HS-27A (cell line): ENCODE measurements around the gene MRC2.

Experiments used
- DNase-seq: peaks from one replicate; pipeline ENCODE4 v3.0.0-alpha.2; 2012; ENCODE audit warnings: low read depth, missing footprints

MRC2 gene

DNA sequence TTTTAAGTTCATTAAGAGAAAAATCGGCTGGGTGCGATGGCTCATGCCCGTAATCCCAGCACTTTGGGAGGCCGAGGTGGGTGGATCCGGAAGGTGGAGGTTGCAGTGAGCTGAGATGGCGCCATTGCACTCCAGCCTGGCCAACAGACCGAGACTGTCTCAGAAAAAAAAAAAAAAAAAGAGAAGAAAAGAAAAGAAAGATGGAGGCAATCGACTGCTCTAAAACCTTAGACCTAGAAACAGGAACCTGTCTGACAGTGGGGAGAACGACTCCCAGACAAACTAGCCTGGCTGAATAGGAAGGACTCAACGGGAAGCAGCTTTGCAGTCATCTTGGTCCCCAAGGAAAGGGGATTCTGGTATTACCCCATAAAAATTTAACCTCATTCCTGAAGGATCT lies 13.7 kb downstream of the MRC2 start:
- no peak for DNase-seq

DNA sequence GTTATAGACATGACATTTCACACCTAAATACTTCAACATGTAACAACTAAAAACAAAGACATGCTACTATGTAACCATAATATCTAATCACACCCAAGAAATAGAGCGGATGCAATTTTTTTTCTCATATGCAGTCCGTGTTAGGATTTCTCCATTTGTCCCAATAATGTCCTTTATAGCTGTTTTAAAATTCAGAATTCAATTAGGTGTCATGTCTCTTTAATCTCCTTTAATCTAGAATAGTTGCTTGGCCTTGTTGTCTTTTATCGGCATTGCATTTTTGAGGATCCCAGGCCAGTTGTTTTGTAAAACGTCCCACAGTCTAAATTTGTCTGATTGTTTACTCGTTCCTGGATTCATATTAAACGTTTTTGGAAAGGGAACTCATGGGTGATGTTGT lies 14.5 kb downstream of the MRC2 start:
- no peak for DNase-seq

DNA sequence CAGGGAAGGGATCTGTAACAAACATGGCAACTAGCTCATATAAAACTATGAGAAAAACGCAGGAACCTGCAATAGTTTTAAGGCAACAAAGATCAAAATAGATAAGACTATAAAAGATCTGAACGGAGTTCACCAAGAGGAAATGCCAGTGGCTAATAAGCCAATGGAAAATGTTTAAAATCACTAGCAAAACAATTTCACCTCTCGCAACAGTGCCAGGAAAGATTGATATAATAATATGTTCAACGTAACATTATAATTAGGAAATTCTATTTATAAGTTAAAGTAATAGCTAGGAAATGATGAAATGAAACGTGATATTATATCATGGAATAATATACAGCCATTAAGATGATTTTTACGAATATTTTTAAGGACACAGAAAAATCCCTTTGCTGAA lies 16.0 kb downstream of the MRC2 start:
- DNase-seq, result no peak

DNA sequence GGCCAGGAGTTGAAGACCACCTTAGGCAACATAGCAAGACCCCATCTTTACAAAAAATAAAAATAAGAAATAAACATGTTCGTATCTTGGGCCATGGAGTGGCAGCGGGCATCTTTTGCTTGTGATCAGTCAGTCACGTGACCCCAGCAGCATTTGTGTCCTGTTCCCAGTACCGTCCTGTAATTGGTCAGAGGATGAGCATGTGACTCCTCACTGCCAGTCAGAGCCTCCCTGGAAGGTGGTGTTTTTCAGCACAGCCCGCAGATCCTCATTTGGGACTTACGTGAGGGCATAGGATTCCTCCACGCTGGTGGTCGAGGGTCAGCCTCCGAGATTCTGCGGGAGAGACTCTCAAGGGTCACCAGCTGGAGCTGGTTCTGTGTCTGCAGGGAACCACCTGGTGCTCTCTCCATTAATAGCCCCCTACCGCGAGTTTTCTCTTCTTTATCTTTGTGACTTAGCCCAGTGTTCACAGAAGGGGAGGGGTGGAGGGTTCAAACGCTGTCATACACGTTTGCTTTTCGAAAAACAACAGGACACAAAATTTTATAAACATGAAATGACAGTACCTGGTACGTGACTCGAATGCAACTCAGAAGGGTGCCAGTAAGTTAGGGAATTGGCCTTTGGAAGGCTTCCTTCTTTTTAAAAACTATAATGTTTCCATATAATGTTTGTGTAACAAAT lies 17.2 kb downstream of the MRC2 start:
- no peak for DNase-seq

DNA sequence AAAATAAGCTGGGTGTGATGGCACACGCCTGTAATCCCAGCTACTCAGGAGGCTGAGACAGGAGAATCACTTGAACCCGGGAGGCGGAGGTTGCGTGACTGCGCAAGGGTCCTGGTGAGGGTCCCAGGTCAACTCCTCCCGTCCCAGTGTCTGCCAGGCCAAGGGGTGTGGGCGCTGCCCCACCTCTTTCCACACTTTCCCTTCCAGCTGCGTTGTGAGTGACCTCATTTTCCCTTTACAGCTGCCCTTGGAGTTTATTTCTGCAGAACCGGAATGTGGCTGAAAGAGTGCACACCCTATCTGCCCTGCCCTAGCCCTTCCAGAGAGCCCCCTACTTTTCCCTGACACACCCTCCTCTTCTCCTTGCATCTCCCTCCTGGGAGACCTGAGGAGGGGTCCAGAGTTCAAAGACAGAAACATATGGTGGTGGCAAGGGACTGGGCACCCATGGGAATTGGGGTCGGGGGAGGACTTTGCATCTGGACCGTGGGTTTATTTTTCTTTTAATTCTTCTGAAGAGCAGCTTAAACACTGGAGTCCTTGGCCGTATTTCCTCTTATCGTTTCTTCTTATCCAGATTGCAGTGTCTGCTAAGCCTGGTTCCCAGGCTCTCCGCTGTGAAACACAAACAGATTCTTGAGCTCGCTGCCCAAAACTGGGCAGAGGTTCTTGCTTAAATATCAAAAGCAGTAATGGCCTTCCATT lies 20.9 kb downstream of the MRC2 start:
- no peak for DNase-seq

DNA sequence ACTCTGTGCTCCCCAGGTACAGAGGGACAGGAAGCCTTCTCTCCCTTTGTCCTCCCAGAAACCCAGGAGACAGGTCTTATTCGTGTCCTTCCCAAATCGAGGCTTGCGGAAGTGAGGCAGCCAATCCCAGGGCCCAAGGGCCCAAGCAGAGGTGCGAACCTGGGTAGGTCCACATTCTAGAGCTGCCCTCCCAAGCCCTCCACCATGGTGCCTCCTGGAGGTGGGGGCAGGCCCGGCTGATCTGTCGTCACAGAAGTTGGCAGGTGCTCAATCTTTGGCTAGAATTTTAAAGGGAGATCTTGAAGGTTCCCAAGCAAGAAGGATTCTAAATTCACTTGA lies 21.5 kb downstream of the MRC2 start:
- no peak for DNase-seq

DNA sequence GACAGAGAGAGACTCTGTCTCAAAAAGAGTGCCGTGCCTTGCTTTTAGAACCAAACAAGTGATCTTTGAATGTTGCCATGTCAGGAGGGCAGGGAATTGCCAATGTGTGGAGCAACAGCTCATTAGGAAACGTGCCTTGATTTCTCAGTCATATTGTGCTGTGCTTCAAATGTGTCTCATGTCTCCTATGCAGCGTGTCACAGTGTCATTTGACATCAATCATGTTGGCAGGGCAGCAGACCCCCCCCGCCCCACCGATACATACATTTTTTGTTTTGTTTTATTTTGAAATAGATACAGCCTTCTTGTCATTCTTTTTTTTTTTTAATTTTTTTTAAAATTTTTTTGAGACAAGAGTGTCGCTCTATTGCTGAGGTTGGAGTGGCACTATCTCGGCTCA lies 22.1 kb downstream of the MRC2 start:
- DNase-seq, result no peak

DNA sequence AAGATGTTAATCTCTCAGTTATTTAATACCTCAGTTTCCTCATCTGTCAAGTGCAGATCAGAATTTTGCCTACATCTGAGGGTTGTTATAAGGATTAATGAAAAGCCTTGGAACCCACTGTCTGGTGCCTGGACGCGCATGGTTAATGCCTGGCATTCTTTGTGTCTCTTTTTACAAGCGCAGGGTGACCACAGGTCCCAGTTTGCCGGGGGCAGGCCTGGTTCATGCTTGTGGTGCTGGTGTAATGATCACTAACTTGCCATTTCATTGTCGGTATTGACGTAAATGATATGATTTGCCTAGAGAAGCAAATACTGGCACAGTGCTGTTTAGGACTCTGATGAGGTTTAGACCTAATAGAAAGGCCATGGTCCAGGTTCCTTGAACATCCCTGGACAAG lies 23.1 kb downstream of the MRC2 start:
- DNase-seq, result no peak

DNA sequence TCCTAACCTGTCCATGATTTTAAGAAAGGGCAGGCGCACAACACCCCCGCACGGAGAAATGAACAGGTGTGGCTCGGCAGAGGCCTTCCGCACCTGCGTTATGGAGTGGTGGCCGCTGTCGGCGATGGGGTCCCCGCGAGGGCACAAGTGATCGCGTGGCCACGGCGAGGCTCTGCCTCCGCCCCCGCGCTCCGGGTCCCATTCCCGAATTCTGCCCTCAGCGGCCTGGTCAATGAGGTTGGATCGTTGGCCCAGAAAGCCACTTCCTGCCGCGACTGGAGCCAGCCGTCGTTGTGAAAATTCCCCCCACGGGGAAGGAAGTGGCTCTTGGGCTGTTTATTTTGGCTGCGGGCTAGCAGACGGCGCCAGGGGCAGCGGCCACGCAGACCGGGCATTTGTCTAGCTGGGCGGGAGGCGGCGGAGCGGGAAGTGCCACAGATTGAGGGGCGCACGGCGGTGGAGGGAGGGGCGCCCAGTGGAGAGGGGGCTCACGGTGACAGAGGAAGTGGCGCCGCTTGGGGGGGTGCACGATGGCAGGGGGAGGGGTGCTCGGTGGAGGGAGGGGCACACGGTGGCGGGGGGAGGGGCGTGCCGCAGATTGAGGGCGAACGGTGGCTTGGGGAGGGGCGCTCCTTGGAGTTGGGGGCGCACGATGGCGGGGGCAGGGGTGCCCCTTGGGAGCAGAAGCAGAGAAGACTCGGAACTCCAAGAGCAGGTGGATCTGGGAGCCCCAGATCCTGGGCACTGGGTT lies 25.0 kb downstream of the MRC2 start:
- no peak for DNase-seq

DNA sequence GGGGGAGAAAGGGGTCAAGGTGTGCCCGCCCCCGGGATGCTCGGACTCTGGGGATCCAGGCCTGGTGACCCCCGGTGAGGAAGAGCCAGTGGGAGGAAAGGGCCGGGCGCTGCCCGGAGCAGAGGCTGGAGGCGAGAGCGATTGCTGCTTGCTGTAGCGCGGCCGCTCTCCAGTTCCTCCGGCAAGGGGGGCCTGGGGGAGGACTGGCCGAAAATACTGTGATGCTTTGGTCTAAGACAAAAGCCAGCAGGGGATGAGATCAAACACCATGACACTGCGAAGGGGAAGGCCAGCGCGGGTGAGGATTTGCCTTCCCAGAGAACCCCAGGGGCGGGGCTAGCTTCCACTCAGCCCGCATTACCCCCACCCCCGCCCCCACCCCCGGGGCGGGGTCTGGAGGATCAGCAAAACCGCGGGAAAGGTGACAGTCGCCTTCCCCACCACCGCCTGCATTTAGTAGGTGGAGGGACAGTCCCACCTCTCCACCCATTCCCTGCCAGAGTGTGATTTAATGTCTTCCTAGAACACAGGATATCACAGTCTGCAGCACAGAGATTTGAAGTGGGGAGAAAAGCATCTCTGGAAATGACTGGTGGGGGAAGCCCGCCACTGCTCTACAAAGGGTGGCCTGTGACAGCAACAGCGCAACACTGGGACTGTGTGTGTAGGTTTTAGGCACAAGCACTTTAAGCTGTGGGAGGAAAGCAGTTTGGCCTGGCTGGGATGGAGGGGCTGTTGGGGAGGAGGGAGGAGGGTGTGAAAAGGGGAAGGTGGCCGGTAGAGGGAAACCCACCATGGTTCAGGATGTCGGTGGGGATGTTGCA lies 25.7 kb downstream of the MRC2 start:
- no peak for DNase-seq

DNA sequence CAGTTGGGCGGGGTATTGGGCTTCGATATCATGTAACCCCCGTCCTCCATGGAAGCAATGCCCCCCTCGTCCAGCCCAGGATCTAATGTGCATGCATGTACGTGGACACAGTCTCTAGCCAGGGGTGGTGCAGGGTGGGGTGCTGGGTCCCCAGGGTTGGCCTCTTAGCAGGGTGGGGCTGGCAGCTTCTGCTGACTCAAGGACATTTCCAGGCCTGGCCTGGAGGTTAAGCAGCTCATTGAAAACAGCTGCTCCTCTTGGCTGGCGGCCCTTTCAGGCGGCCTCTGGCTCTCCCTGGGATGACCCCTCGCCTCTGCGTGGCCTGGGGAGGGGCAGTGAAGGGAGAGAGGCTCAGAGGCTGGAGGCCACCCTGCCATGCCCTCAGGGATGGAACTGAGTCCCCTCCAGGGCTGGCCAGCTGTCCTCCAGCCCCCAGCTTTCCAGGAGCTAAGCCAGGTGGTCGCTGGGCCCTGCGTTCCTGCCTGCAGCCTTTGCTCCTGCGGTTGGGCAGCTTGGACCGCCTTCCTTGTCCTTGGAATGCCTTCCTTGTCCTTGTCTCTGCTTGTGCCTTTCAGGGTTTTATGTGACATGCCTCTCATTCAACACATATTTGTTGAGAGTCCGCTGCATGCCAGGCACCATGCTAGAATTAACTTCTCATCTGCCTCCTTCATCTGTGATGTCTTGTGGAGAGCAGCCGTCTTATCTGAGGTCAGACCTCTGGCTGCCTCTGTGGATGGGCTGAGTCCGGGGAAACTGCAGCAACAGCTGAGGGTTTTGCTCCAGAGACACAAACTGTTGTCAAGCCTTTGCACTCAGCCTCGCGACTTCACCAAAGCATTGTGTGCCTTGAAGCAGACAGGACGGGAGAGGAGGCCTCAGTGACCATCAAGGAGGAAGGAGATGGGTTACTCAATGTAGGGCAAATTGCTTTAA lies 26.6 kb downstream of the MRC2 start:
- no peak for DNase-seq

DNA sequence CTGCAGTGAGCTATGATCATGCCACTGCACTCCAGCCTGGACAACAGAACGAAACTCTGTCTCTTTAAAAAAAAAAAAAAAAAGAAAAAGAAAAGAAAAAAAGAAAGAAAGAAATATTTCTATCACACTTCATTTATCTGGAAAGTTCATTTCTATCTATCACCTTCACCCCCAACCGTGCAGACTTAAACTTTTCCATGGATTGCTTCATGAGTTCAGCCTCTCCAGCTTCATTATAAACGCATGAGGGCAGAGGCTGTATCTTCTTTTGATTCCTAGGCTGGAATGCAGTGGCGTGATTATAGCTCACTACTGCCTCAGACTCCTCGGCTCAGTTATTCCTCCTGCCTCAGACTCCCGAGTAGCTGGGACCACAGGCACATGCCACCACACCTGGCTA lies 28.2 kb downstream of the MRC2 start:
- DNase-seq, result no peak

DNA sequence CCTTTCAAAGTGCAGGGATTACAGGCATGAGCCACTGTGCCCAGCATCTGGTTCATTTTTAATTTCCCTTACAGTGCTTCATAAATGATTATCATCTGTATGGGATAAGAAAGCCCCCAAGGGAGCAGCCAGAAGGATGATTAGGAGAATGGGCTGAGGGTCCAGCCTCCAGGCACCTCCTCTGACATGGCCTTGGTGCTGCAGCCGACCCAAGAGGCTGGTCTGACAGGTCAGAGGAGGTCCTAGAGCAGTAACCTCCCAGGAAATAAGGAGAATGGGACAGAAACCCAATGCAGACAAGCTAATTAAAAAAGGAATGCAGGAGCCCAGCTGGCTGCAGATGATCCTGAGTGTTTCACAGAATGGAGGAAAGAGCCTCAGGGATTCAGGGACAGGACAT lies 29.0 kb downstream of the MRC2 start:
- DNase-seq, result no peak

DNA sequence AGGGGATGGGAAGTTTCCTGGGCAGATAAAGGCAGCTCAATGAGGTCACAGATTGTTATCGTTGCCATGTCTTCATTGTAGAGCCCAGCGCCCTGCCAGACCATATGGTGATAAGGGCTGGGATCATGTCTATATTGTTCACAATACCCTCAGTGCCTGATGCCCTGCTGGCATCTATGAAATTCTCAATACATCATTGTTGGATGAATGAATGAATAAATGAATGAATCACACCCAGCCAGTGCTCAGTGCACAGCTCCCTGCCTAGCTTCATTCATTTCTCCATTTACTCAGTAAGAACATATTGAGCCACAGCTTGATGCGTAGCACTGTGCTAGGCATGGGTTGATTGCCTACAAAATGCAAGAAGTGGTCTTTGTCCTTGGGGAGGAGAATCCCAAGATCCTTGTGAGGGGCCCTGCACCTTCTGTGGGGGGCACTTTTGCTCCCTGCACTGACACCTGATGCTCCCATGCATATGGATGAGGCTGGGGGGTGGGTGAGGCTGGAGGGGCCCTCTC lies 29.7 kb downstream of the MRC2 start:
- DNase-seq, result no peak

DNA sequence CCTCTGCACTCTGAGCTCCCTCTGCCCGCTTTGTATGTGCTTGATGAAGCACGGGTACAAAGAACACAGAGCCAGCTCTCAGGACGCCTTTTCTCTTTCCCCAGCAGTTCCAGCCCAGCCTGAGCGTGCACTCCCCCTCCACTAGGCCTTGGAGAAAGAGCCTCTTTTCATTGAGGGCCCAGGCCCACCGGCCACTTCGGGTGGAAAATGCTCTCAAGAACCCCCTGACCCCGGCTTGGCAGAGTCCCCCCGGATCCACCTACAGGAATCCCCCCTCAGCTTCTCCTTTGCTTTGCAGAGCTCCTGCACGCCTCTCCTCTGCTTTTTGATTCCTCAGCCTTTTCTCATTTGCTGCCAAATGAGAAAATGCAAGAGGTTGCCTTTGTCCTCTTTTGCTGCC lies 30.2 kb downstream of the MRC2 start:
- no peak for DNase-seq

DNA sequence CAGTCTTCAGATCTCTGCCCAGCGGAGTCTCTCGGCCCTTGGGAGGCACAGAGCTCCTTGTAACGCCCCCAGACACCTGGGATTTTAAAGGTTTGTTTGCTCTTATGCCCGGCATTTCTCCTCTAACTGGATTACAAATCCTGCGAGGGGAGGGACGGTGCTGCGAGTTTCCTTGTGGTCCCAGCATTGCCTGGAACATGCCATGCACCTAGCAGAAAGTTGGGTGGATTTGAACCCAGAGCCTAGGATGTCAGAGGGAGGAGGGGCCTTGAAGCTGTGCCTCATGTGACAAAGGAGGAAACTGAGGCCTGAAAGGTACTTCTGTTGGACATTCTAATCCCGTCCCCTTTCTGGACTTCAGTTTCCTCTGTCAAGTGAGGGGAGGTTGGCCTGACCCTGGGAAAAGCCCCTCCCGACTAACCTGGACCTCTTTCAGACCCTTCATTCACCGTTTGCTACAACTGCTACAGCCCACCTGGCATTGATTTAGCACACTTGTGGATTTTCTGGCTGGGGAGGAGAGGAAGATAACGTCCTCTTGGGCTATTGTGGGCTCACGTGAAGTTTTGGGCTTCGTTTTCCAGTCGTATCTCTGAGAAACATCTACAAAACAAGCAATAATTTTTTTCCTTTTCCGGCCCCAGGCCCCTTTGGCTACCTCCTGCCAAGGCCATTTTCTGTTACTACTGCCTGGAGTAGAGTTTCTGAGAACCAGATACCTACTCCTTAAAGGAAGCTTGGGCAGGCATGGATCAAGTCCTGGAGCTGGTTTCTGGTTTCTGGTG lies 30.9 kb downstream of the MRC2 start:
- DNase-seq, result no peak

DNA sequence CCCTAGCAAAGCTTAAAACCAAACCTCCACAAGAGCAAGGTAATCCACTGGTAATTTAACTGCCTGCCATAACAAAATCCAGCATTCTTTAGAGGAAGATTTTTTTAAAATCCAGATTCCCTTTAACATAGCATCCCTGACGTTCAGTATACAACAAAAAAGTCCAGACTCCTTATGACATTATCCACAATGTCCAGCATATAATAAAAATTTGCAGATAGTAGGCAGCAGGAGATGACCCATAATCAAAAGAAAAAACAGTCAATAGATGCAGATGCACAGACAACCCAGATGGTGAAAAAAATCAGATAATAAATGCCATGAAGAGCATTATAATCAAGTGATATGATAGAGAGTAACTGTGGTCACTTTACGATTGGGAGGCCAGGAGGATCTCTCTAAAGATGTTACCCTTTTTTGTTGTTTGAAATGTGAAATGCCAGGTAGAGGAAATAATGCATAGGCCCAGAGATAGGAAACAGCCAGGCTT lies 33.2 kb downstream of the MRC2 start:
- no peak for DNase-seq

DNA sequence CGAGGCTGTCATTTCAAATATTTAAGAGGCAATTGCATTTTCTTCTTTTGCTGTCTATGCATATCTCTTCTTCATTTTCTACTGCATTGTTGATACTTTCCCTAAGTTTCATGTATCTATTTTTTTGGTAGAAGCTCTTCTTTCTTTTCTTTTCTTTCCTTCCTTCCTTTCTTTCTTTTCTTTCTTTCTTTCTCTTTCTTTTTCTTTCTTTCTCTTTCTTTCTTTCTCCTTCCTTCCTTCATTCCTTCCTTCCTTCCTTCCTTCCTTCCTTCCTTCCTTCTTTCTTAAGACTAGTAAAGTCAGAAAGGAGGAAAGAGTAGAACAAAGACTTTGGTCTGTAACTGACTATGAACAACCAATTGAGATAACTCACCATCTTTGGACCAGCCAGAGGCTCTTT lies 33.9 kb downstream of the MRC2 start:
- no peak for DNase-seq

DNA sequence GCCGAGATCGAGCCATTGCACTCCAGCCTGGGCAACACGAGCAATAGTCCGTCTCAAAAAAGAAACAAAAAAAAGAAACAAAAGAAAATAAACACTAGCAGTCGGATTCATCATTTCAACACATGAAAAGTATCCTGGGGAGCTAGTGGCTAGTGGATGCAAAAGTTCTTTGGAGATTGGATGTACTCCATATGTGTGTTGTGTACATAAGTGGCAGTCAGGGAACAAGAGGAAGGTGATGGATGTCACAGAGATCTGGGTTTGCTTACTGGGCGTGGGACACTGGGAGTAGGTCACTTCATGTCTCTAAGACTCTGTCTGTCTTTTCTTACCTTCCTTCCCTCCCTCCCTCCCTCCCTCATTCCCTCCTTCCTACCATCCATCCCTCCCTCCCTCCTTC lies 35.4 kb downstream of the MRC2 start:
- no peak for DNase-seq

DNA sequence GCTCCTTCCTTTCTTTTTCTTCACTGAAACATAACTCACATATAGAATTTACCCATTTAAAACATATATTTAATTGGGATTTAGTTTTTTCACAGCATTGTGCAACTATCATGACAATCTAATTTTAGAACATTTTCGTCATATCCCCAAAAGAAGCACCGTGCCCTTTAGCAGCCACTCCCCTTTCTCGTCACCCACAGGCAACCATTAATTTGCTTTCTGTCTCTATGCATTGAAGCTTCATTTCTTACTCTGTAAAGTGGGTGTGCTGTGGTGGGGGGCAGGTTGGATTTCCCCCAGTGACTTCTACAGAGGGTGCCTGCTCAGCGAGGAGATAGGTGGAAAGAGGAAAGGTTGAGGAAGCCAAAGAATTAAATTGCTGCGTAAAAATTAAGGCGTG lies 35.8 kb downstream of the MRC2 start:
- DNase-seq, result no peak
